HG03097 (cell line): ENCODE results near the gene SORT1.
"Not testable (repeated sequence)": the region's sequence is repeated elsewhere in the genome, so short reads cannot be mapped to it uniquely, and the experiment has no call there.

Experiments used
- ATAC-seq: cut with Tn5 transposase; IDR thresholded peaks from one replicate; pipeline ENCODE4 v1.9.1; 2021; ENCODE audit not compliant: unreplicated experiment, low FRiP score

SORT1 gene

GRCh38 chr1:109397581-109398342, at the start of gene SORT1:
Gene SORT1 (minus strand): TSS chr1:109397918. CDS start chr1:109397892, 26 bp downstream.
- peak; percentile 50 for ATAC-seq

DNA sequence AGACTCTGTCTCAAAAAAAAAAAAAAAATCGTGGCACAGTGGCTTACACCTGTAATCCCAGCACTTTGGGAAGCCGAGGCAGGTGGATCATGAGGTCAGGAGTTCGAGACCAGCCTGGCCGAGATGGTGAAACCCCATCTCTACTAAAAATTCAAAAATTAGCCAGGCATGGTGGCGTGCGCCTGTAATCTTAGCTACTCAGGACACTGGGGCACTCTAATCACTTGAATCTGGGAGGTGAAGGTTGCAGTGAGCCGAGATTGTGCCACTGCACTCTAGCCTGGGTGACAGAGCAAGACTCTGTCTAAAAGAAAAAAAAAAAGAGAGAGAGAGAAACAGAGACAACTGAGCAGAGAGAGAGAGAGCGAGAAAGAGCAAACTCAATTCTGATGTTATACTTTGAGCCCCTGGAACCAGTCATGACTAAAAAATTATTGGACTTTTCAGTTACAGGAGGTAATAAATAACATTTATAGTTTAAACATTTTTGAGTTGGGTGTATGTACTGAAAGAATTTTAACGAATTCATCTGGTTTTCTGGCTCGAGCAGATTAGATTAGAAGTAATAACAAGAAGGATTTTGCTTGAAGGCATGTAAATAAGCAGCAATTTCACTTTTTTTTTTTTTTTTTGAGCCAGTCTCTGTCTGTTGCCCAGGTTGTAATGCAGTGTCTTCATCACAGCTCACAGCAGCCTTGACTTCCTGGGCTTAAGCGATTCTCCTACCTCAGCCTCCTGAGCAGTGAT, 48.4 kb upstream of the SORT1 start:
- not testable (repeated sequence) for ATAC-seq

DNA sequence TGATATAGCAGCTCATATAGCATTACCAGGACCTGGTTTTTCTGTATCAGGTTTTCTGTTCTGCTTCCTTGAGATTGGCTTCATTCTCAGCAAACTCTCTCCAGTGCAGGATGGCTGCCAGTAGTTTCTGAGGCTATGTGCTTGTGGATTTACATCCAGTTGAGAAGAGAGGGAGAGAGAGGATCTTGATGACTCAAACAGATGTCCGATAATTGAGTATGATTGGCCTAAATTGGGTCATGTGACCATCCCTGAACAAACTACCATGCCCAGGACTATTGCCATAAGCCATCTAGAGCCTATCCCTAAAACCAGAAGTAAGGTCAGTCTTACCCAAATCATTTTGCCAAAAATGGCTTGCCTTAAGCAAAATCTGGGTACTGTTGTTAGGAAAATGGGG, 46.6 kb upstream of the SORT1 start:
- ATAC-seq: no peak

GRCh38 chr1:109443476-109443875, 45.8 kb upstream of the SORT1 start:
- ATAC-seq: no peak

- no peak for ATAC-seq
These were observed 43.4 kb upstream of the SORT1 start for GRCh38 chr1:109441069-109441468.

GRCh38 chr1:109438798-109439297, 41.1 kb upstream of the SORT1 start:
- ATAC-seq: no peak

- no peak for ATAC-seq
These were observed 36.8 kb upstream of the SORT1 start for GRCh38 chr1:109434484-109434883.

DNA sequence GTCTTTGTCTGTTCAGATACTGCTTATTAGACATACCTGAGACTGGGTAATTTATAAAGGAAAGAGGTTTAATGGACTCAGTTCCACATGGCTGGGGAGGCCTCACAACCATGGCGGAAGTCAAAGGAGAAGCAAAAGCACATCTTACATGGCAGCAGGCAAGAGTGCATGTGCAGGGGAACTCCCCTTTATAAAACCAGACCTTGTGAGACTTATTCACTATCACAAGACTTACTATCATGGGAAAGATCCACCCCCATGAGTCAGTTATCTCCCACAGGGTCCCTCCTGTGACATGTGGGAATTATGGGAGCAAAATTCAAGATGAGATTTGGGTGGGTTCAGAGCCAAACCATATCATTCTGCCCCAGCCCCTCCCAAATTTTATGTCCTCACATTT, 35.6 kb upstream of the SORT1 start:
- no peak for ATAC-seq

DNA sequence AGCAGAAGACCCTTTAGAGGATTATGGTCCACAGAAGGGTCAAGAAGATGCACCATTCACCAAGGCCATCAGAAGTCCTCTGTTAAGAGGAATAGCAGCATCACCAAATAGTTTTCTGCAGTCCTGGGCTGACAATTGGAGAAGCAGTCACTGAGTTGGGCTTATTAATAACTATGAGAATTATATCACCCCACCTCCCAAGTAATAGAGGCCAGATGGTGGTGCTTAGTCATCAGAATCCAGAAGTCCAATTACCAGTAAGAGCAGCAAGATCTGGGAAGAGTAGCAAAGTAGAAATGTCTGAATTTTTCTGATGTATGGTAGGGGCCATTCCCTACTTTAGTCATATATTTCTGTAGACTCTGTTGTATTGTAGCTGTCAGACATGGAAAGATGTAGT, 34.6 kb upstream of the SORT1 start:
- ATAC-seq: no peak

- ATAC-seq: no peak
These were observed 29.4 kb upstream of the SORT1 start for GRCh38 chr1:109427171-109427467.

DNA sequence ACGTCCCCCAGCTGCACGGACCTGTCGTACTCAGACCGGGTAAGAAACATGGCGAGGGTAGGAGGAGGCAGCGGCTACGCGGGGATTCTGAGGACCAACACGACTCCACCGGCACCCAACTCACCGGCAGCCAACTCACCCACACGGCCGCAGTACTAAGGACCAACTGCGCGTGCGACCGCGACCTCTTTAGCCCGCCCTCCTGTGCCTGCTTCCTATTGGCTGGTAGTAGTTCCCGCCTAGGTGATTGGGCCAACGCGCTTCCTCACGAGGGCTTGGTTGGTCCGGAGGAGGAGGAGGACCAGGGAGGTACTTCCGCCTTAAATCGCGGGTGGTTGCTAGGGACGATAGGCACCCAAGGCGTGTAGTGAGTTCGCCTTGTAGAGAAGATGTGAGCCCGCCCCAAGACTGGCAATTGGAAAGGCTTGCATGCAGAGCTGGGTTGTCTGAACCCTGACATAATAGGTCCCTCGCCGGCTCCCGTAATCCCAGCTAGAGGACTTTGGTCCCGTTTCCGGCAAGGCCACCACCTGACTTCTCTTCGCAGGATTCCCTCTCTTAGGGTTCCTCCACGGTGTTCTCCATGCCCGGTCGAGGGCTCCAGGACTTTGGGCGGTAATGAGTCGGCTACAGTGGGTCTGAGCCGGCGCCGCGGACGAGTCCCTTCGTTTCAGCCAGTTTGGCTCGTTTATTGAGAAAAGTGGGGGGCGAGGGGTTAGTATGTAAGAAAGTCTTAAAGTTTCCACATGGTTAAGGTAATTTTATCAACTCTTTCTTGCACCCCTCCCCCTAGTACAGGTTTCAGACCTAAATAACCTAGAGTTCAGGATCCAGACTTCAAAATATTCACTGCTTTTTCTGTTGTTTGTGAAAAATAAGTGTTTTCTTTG, 28.8 kb upstream of the SORT1 start, which contains the start of gene PSMA5:
PSMA5 (minus strand) TSS at position 168 of the 890 bp plus-strand sequence; CDS start at position 50, 118 bp downstream.
- ATAC-seq: peak; percentile 94

DNA sequence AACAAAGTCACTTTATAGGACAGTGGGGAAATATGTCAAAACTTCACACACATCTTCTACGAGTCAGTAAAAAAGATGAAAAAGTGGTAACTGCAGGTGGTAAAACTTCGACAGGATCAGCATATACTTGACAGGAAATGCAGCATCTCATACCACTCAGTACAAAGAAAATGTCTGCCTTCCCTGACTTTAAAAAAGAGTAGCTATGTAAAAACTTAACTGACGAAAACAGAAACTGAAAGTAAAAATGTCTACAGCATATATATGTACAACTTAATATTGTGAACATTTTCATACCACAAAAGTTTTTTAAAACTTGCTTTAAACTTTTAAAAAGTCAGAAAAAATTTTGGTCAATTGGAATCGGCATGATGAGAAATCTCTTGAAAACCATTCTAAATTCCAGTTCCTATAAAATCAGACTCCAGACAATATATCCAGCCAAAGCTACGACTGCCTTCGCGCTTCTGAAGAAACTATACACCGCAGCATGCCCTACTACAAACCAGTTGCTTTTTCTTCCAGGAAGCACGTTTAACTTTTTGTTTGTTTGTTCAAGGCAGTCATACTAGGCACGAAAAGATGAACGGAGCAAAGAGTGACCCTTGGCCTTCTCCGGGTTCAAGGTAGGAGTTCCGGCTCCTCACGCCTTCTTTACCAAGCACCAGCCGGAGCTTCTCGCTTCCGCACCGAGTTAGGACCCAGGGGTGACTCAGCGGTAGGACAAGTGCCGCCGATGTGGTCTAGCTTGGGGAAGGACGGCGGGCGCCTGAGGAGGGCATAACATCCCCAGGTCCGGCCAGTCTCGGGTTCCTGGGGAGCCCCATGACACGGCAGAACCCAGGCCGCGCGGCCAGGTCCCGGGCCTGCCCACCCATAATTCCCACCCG, 27.9 kb upstream of the SORT1 start:
- ATAC-seq: peak; percentile 29

DNA sequence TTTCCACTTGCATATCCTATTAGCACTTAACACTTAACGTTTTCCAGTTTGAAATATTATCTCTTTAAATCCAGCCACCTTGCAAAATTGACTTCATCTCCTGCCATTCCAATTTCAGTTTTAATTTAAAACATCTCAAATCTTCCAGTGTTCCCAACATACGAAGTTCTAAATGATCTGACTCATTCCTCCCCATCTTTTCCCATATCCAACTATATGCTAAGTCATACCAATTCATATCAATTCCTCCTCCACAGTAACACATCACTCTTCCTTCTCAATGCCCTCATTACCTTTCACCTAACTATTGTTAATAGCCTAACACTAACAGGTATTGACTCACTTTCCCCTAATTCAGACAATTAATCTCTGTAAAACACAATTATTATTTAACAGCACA, 25.8 kb upstream of the SORT1 start:
- no peak for ATAC-seq

GRCh38 chr1:109412551-109412950, 14.8 kb upstream of the SORT1 start:
- no peak for ATAC-seq

DNA sequence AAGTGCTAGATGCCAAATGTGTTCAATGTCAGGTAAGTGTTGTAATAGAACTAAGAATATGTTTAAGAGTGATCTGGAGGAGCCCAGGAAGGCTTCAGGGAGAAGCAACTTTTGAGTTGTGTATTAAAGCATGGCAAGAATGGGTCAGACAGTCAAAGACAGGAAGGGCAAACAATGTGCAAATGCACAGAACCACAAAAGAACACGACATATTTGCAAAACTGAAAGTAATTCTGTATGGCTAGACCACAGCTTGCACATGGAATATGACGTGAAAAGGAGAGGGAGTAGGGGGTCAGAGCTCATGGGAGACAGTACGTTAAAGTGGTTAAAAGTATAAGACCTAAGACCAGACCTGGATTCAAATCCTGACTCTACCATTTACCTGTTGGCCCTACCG, 7.1 kb upstream of the SORT1 start:
- no peak for ATAC-seq

DNA sequence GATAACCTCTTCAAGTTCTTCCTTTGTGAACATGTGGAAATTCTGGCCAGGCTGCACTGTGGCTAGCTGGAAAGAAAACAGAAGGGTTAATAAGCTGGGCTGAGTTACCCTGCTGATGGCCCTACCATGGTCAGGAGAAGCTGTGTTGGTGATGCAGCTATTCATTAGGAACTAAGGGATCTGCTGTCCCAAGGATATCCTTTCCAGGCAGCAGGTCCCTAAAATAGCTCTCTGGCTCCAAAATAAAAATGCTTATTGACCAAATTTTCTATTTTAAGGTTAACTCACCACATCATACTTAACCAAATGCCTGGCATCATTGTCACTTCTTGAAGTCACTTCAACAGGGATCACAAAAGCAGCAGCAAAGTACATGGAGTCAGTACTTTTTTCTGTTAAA, 4.3 kb upstream of the SORT1 start:
- ATAC-seq: no peak

DNA sequence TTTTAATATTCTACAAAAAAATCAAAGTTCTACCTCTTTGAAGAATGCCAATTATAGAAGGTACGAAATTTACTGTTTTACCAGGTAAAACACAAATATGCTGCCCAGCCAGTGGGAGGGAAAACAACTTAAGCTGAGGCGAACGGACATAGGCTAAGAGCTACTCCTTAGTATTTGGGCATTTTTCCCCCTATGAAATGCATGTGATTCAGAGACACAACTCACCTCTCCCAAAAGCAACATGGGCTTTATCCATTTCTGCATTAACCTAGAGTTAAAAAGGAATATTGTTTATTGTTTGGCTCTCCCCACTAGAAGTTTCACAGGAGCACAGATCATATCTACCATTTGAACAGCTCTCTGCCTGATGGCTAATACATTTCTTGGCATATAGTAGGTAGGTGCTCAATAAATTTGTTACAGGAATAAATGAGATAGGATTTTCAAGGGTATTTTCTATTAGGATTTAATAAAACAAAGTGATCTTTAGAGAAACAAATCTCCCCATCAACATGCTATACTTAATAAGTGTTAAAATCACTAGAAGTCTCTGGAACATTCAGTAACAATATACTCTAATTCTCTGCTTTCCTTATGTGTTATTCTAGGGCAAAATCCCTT, 2.4 kb upstream of the SORT1 start:
- ATAC-seq: no peak

DNA sequence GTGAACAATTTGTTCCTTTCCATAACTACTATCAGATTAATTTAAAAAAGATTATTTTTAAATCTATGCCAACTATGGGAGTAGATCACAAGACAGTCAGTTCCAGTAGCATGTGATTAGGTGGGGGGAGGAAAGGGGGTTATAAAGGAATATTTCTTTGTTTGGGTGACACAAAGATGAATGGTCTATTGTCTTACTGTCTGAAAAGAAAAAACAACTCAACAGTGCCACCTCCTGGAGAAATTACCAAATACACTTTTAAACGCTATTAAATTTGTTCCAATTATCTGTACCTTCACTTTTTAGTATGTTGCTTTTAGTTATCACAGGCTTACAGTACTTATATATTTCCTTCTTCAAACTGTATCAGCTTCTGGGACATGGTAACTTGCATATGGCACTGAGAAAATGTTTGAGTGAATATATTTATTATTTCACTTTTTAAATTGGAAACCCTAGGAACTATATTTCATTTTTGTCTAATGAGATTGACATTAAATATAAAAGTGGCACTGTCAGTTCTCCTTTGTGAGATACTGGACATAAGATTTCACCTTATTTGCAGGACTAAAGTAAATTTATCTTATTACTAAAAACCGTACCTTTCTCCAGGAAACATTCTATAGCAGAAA, 1.7 kb upstream of the SORT1 start:
- ATAC-seq: no peak
